HCT116 (cell line): ENCODE results near the gene FRMD7. TPM values are rescaled to one million over a fixed set of nuclear protein-coding genes. Genes with fewer than 3 reads are reported as not detected.
"Not testable (repeated sequence)": the region's sequence is repeated elsewhere in the genome, so short reads cannot be mapped to it uniquely, and the experiment has no call there.

Experiments
- ATAC-seq: fragments of 200-7000 bp; cut with Tn5 transposase; 2 replicates; pipeline ENCODE4 v1.9.1; 2020; ENCODE audit warnings: mild to moderate bottlenecking, moderate library complexity
- BruUV-seq: library from RNA; stranded (reverse); fragments of 400-500 nt; replicated peaks from 2 replicates; lab custom pipeline; 2021; lab: Mats Ljungman, UMichigan
- CTCF ChIA-PET: fragments of 300-600 bp; sonication (Branson Sonifier 250); formaldehyde crosslinking; loops from one replicate; lab custom pipeline; 2021; ENCODE audit warnings: antibody characterized with exemption; lab: Charles Lee
- POLR2A ChIA-PET: fragments of 300-600, 350-600 bp; sonication (Branson Sonifier 250); formaldehyde crosslinking; loops from one replicate; lab custom pipeline; 2021; ENCODE audit warnings: antibody characterized with exemption; lab: Charles Lee
- RAD21 ChIA-PET, 2 experiments: fragments of 300-600 bp; sonication (Branson Sonifier 250); formaldehyde crosslinking; loops; one replicate each; lab custom pipeline; 2023; ENCODE audit warnings: low total read pairs in 2 of 2; ENCODE audit not compliant: uncharacterized antibody in 2 of 2, unreplicated experiment in 2 of 2, low non-redundant PET in 1 of 2; lab: Charles Lee
- DNase-seq: peaks from one replicate; pipeline ENCODE4 v3.0.0-alpha.2; 2010; ENCODE audit warnings: low read depth, low spot score
- H2AFZ ChIP-seq: fragments of 200-600 bp; shearing (Covaris generic), sonication (generic); 2 replicates; pipeline ENCODE4 v1.6.1; 2017; ENCODE audit warnings: low read depth, mixed run types, mixed read lengths, antibody characterized with exemption, low read length; ENCODE audit not compliant: poor library complexity, severe bottlenecking
- H3K27ac ChIP-seq: 2 replicates; pipeline ENCODE4 v1.5.1; 2012; ENCODE audit warnings: low read depth, low read length
- H3K27me3 ChIP-seq: fragments of 200-600 bp; sonication (generic); 2 replicates; pipeline ENCODE4 v1.6.1; 2016; ENCODE audit warnings: mixed run types, low read length, mixed read lengths; ENCODE audit not compliant: insufficient read depth
- H3K36me3 ChIP-seq, 2 experiments: fragments of 200-500 bp in 1 of 2; fragments of 200-600 bp in 1 of 2; sonication (Bioruptor generic) in 1 of 2; sonication (generic) in 1 of 2; 2 replicates each; pipeline versions ENCODE4 v1.5.1 to v1.6.1; 2014 to 2016; ENCODE audit warnings: low read length in 2 of 2, inconsistent platforms in 1 of 2, mixed read lengths in 1 of 2, mixed run types in 1 of 2; ENCODE audit not compliant: insufficient read depth in 2 of 2, control insufficient read depth in 1 of 2
- H3K4me1 ChIP-seq, 2 experiments: fragments of 200-600 bp in 1 of 2; sonication (generic) in 1 of 2; 2 replicates each; pipeline versions ENCODE4 v1.5.1 to v1.6.1; 2012 to 2017; ENCODE audit warnings: low read length in 2 of 2, inconsistent platforms in 1 of 2, mild to moderate bottlenecking in 1 of 2, mixed read lengths in 1 of 2, mixed run types in 1 of 2, moderate library complexity in 1 of 2; ENCODE audit not compliant: insufficient read depth in 2 of 2, control insufficient read depth in 1 of 2
- H3K4me2 ChIP-seq: fragments of 200-600 bp; sonication (generic); 2 replicates; pipeline ENCODE4 v1.6.1; 2017; ENCODE audit warnings: mixed run types, low read length, mixed read lengths
- H3K4me3 ChIP-seq, 2 experiments: fragments of 200-600 bp in 1 of 2; sonication (generic) in 1 of 2; replicated peaks in 1 of 2; 2 replicates each; pipeline ENCODE4 v1.5.1; 2011 to 2016; ENCODE audit warnings: low read length in 2 of 2, control low read depth in 1 of 2, low read depth in 1 of 2, mild to moderate bottlenecking in 1 of 2, mixed read lengths in 1 of 2, mixed run types in 1 of 2
- H3K79me2 ChIP-seq: fragments of 200-600 bp; sonication (generic); 2 replicates; pipeline ENCODE4 v1.6.1; 2017; ENCODE audit warnings: mild to moderate bottlenecking, mixed run types, low read length, moderate library complexity, mixed read lengths; ENCODE audit not compliant: insufficient read depth
- H3K9ac ChIP-seq: fragments of 200-600 bp; sonication (generic); 2 replicates; pipeline ENCODE4 v1.6.1; 2016; ENCODE audit warnings: low read length, mixed read lengths
- H3K9me2 ChIP-seq: fragments of 200-600 bp; sonication (generic), shearing (Covaris generic); 2 replicates; pipeline ENCODE4 v1.6.1; 2017; ENCODE audit warnings: mixed run types, mild to moderate bottlenecking, moderate library complexity; ENCODE audit not compliant: insufficient read depth
- H3K9me3 ChIP-seq, 2 experiments: fragments of 200-500 bp in 1 of 2; fragments of 200-600 bp in 1 of 2; sonication (Bioruptor generic) in 1 of 2; sonication (generic) in 1 of 2; 2 replicates each; pipeline ENCODE4 v1.6.1; 2014 to 2017; ENCODE audit warnings: low read length in 2 of 2, mixed read lengths in 2 of 2, inconsistent platforms in 1 of 2, low read depth in 1 of 2, mild to moderate bottlenecking in 1 of 2, mixed run types in 1 of 2, moderate library complexity in 1 of 2; ENCODE audit not compliant: control insufficient read depth in 1 of 2, insufficient read depth in 1 of 2
- H4K20me1 ChIP-seq: fragments of 200-600 bp; sonication (generic), shearing (Covaris generic); 2 replicates; pipeline ENCODE4 v1.6.1; 2017; ENCODE audit warnings: mixed run types, mild to moderate bottlenecking, moderate library complexity; ENCODE audit not compliant: insufficient read depth
- ATF3 ChIP-seq: IDR thresholded peaks from 2 replicates; pipeline ENCODE4 v1.6.1; 2012
- CBX3 ChIP-seq: IDR thresholded peaks from 2 replicates; pipeline ENCODE4 v1.6.1; 2012; ENCODE audit warnings: low read depth
- CEBPB ChIP-seq: IDR thresholded peaks from 2 replicates; pipeline ENCODE4 v1.6.1; 2012; ENCODE audit warnings: low read depth
- CTCF ChIP-seq, 3 experiments: fragments of 200-600 bp in 1 of 3; sonication (generic) in 1 of 3; IDR thresholded peaks in 2 of 3; conservative IDR thresholded peaks in 1 of 3; 2 replicates each; pipeline ENCODE4 v1.5.1; 2012 to 2017; ENCODE audit warnings: low read depth in 2 of 3, low read length in 2 of 3, antibody characterized with exemption in 1 of 3, borderline replicate concordance in 1 of 3, control low read depth in 1 of 3, mild to moderate bottlenecking in 1 of 3, mixed read lengths in 1 of 3, mixed run types in 1 of 3, moderate library complexity in 1 of 3; ENCODE audit not compliant: insufficient read depth in 1 of 3
- EZH2phosphoT487 ChIP-seq: fragments of 200-600 bp; IDR thresholded peaks from 2 replicates; pipeline ENCODE4 v1.6.1; 2018; ENCODE audit warnings: antibody characterized with exemption, borderline replicate concordance
- JUND ChIP-seq: IDR thresholded peaks from 2 replicates; pipeline ENCODE4 v1.6.1; 2012
- POLR2A ChIP-seq: IDR thresholded peaks from 2 replicates; pipeline ENCODE4 v1.7.0; 2011; ENCODE audit warnings: borderline replicate concordance; ENCODE audit not compliant: insufficient read depth, insufficient read length; ENCODE audit errors: extremely low read depth
- POLR2AphosphoS5 ChIP-seq: IDR thresholded peaks from 2 replicates; pipeline ENCODE4 v1.6.1; 2011; ENCODE audit warnings: mild to moderate bottlenecking, low read depth, low read length, moderate library complexity
- SIN3A ChIP-seq: IDR thresholded peaks from 2 replicates; pipeline ENCODE4 v1.6.1; 2012; ENCODE audit warnings: low read depth
- SRF ChIP-seq: IDR thresholded peaks from 2 replicates; pipeline ENCODE4 v1.6.1; 2012; ENCODE audit warnings: low read depth
- YY1 ChIP-seq: IDR thresholded peaks from 2 replicates; pipeline ENCODE4 v1.6.1; 2011; ENCODE audit warnings: low read length, low read depth, moderate library complexity, mild to moderate bottlenecking; ENCODE audit not compliant: insufficient replicate concordance; ENCODE audit errors: extremely low read depth
- ZBTB33 ChIP-seq: IDR thresholded peaks from 2 replicates; pipeline ENCODE4 v1.6.1; 2011; ENCODE audit warnings: mild to moderate bottlenecking, low read length, moderate library complexity; ENCODE audit not compliant: insufficient replicate concordance; ENCODE audit errors: extremely low read depth
- ZFX ChIP-seq: fragments of 450-650 bp; IDR thresholded peaks from 2 replicates; pipeline ENCODE4 v1.6.1; 2017
- intact Hi-C: fragments of 100-400 bp; cut with micrococcal nuclease; formaldehyde crosslinking; loops from 2 replicates; pipeline ENCODE4 v1.10.0; 2022
- total RNA-seq: library from RNA; stranded (reverse); gene quantifications from one replicate; pipeline ENCODE4 v1.2.1, GENCODE V29; 2021; ENCODE audit not compliant: unreplicated experiment
- TF ChIP-seq, protein P1 (sequence below): IDR thresholded peaks from 2 replicates; pipeline ENCODE4 v1.6.1; 2012

FRMD7 gene
- total RNA-seq, 1 experiment from 2014 or later = not detected

- H3K27ac ChIP-seq, CTCF ChIA-PET, POLR2A ChIA-PET: not testable (repeated sequence)
Measured at GRCh38 chrX:132098704-132099103, 29.1 kb downstream of the FRMD7 start.

GRCh38 chrX:132094164-132094563 is 33.7 kb downstream of the FRMD7 start:
- Histone ChIP-seq H3K9ac (no peak overlapping the region), H4K20me1 (no peaks in the 10 kb centered on the region), H3K9me2 (no peaks in the 10 kb centered on the region), H3K4me1 (no peaks in the 10 kb centered on the region), H3K4me3 (no peak overlapping the region), H3K27ac (no peak overlapping the region), H3K4me2 (no peak overlapping the region), H3K36me3 (no peaks in the 10 kb centered on the region), H3K9me3 (no peaks in the 10 kb centered on the region), H3K79me2 (no peaks in the 10 kb centered on the region), H3K27me3 (no peaks in the 10 kb centered on the region), H2AFZ (no peak overlapping the region)
- DNase-seq (no peak), ATAC-seq (no peak)
- ChIA-PET CTCF (no interaction called here), RAD21 (no interaction called here), POLR2A (no interaction called here)
- no TSS peak for BruUV-seq
- TF ChIP-seq ZBTB33 (no peak), SIN3A (no peak), JUND (no peak), POLR2A (no peak), CBX3 (no peak), ATF3 (no peak), CTCF (IDR thresholded peaks at IDR 0.05 in 2 of 3, conservative IDR thresholded peaks at IDR 0.05 in 1 of 3; ENCODE audit: borderline replicate concordance in 1 of 3, insufficient read depth in 1 of 3, low read depth in 2 of 3, low read length in 2 of 3) (no peak), EZH2phosphoT487 (no peak), POLR2AphosphoS5 (no peak), CEBPB (no peak), SRF (no peak), ZFX (no peak), YY1 (no peak)
- TF ChIP-seq, protein P1, sequence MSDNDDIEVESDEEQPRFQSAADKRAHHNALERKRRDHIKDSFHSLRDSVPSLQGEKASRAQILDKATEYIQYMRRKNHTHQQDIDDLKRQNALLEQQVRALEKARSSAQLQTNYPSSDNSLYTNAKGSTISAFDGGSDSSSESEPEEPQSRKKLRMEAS = no peak
- intact Hi-C loops = loop anchor here (5.0 kb wide), 1 partner anchor 518 kb away; no protein-coding TSS in a partner anchor

More at GRCh38 chrX:132098704-132099103, 29.1 kb downstream of the FRMD7 start:
- H3K9ac ChIP-seq, DNase-seq, intact Hi-C loops, H3K4me2 ChIP-seq, H3K79me2 ChIP-seq, H2AFZ ChIP-seq, H3K4me1 ChIP-seq, H3K4me3 ChIP-seq, RAD21 ChIA-PET, ATAC-seq, H3K9me2 ChIP-seq, BruUV-seq, H3K36me3 ChIP-seq, H3K27me3 ChIP-seq, H3K9me3 ChIP-seq, H4K20me1 ChIP-seq: not testable (repeated sequence)
